SK-N-SH treated with all-trans-retinoic acid at 6 μM for 48 hours (cell line): Measurements from ENCODE around the gene KRTAP10-3.

Source experiments
- ATAC-seq: fragments of 200-7000 bp; cut with Tn5 transposase; 3 replicates; pipeline ENCODE4 v1.9.1; 2020; ENCODE audit warnings: mild to moderate bottlenecking, moderate library complexity
- CSDC2 ChIP-seq: fragments of 250-450 bp; sonication (Bioruptor Pico); IDR thresholded peaks from 2 replicates; pipeline ENCODE4 v1.5.0; 2020; ENCODE audit warnings: mild to moderate bottlenecking, moderate library complexity
- ESRRG ChIP-seq: fragments of 250-450 bp; sonication (Bioruptor Pico); IDR thresholded peaks from 2 replicates; pipeline ENCODE4 v1.6.1; 2021; ENCODE audit warnings: mild to moderate bottlenecking
- ISL1 ChIP-seq: fragments of 250-450 bp; sonication (Bioruptor Pico); IDR thresholded peaks from 2 replicates; pipeline ENCODE4 v2.1.2; 2022; ENCODE audit warnings: mild to moderate bottlenecking, moderate library complexity
- OSR1 ChIP-seq: fragments of 250-450 bp; sonication (Bioruptor Pico); IDR thresholded peaks from 2 replicates; pipeline ENCODE4 v1.8.0; 2022; ENCODE audit warnings: moderate library complexity, mild to moderate bottlenecking, inconsistent platforms
- TOX ChIP-seq: fragments of 250-450 bp; sonication (Bioruptor Pico); IDR thresholded peaks from 2 replicates; pipeline ENCODE4 v1.8.0; 2021; ENCODE audit warnings: mild to moderate bottlenecking, moderate library complexity, borderline replicate concordance
- TSHZ2 ChIP-seq: fragments of 250-450 bp; sonication (Bioruptor Pico); IDR thresholded peaks from 2 replicates; pipeline ENCODE4 v1.5.0; 2020; ENCODE audit warnings: mild to moderate bottlenecking, moderate library complexity
- ZC3H10 ChIP-seq: fragments of 250-450 bp; sonication (Bioruptor Pico); IDR thresholded peaks from 2 replicates; pipeline ENCODE4 v1.5.1; 2021; ENCODE audit warnings: mild to moderate bottlenecking, moderate library complexity
- ZFP3 ChIP-seq: fragments of 250-450 bp; sonication (Bioruptor Pico); IDR thresholded peaks from 2 replicates; pipeline ENCODE4 v1.5.0; 2020; ENCODE audit warnings: mild to moderate bottlenecking, moderate library complexity
- ZFP30 ChIP-seq: fragments of 450-650 bp; formaldehyde crosslinking; IDR thresholded peaks from 2 replicates; pipeline ENCODE4 v1.5.0; 2022; ENCODE audit warnings: mild to moderate bottlenecking, moderate library complexity
- ZNF565 ChIP-seq: fragments of 450-650 bp; formaldehyde crosslinking; conservative IDR thresholded peaks from 2 replicates; pipeline ENCODE4 v1.5.0; 2020; ENCODE audit warnings: low read depth, mild to moderate bottlenecking, moderate library complexity
- ZNF70 ChIP-seq: fragments of 450-650 bp; formaldehyde crosslinking; IDR thresholded peaks from 2 replicates; pipeline ENCODE4 v1.5.0; 2020; ENCODE audit warnings: mild to moderate bottlenecking, moderate library complexity
- ZNF8 ChIP-seq: fragments of 450-650 bp; formaldehyde crosslinking; IDR thresholded peaks from 2 replicates; pipeline ENCODE4 v1.5.0; 2020; ENCODE audit warnings: mild to moderate bottlenecking, moderate library complexity
- TF ChIP-seq, protein P1 (sequence below): fragments of 250-450 bp; sonication (Bioruptor Pico); IDR thresholded peaks from 2 replicates; pipeline ENCODE4 v1.8.0; 2020; ENCODE audit warnings: mild to moderate bottlenecking, moderate library complexity, borderline replicate concordance
- TF ChIP-seq, protein P2 (sequence below): fragments of 250-450 bp; sonication (Bioruptor Pico); IDR thresholded peaks from 2 replicates; pipeline ENCODE4 v1.5.1; 2021; ENCODE audit warnings: mild to moderate bottlenecking, moderate library complexity

KRTAP10-3 gene

GRCh38 chr21:44540741-44541288 lies 17.8 kb downstream of the KRTAP10-3 start (continued):
- TF ChIP-seq TSHZ2 (CRISPR knock-in tag): no peak
- no peak for TF ChIP-seq TOX (CRISPR knock-in tag)
- no peak for TF ChIP-seq ZFP30 (CRISPR knock-in tag)
- TF ChIP-seq ZNF70: no peak
- TF ChIP-seq ZNF8 (CRISPR knock-in tag): no peak
- no peak for TF ChIP-seq OSR1 (CRISPR knock-in tag)
- no peak for TF ChIP-seq ESRRG (CRISPR knock-in tag)
- TF ChIP-seq, protein P1, sequence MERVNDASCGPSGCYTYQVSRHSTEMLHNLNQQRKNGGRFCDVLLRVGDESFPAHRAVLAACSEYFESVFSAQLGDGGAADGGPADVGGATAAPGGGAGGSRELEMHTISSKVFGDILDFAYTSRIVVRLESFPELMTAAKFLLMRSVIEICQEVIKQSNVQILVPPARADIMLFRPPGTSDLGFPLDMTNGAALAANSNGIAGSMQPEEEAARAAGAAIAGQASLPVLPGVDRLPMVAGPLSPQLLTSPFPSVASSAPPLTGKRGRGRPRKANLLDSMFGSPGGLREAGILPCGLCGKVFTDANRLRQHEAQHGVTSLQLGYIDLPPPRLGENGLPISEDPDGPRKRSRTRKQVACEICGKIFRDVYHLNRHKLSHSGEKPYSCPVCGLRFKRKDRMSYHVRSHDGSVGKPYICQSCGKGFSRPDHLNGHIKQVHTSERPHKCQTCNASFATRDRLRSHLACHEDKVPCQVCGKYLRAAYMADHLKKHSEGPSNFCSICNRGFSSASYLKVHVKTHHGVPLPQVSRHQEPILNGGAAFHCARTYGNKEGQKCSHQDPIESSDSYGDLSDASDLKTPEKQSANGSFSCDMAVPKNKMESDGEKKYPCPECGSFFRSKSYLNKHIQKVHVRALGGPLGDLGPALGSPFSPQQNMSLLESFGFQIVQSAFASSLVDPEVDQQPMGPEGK (CRISPR knock-in tag): no peak

GRCh38 chr21:44539991-44540666 lies 18.5 kb downstream of the KRTAP10-3 start, which contains the start of gene KRTAP10-1:
Gene KRTAP10-1 (minus strand): TSS chr21:44540195. CDS start chr21:44540150, 45 bp downstream.
- no peak for ATAC-seq

More at GRCh38 chr21:44539991-44540666, 18.5 kb downstream of the KRTAP10-3 start, which contains the start of gene KRTAP10-1:
- no peak for TF ChIP-seq OSR1 (CRISPR knock-in tag)
- TF ChIP-seq ZFP30 (CRISPR knock-in tag): no peak
- TF ChIP-seq ZC3H10: no peak
- TF ChIP-seq, protein P1 (CRISPR knock-in tag): no peak
- no peak for TF ChIP-seq CSDC2 (CRISPR knock-in tag)
- no peak for TF ChIP-seq TSHZ2 (CRISPR knock-in tag)
- TF ChIP-seq ZNF8 (CRISPR knock-in tag): no peak
- no peak for TF ChIP-seq ZNF565 (CRISPR knock-in tag)
- no peak for TF ChIP-seq ISL1 (CRISPR knock-in tag)
- TF ChIP-seq, protein P2, sequence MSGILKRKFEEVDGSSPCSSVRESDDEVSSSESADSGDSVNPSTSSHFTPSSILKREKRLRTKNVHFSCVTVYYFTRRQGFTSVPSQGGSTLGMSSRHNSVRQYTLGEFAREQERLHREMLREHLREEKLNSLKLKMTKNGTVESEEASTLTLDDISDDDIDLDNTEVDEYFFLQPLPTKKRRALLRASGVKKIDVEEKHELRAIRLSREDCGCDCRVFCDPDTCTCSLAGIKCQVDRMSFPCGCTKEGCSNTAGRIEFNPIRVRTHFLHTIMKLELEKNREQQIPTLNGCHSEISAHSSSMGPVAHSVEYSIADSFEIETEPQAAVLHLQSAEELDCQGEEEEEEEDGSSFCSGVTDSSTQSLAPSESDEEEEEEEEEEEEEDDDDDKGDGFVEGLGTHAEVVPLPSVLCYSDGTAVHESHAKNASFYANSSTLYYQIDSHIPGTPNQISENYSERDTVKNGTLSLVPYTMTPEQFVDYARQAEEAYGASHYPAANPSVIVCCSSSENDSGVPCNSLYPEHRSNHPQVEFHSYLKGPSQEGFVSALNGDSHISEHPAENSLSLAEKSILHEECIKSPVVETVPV (CRISPR knock-in tag): no peak
- no peak for TF ChIP-seq ZFP3 (CRISPR knock-in tag)
